Fibroblast of skin of left quadriceps (primary cell): Measurements from ENCODE around the gene TSSK3.
A peak's percentile ranks its signal among the peaks of the same experiment; 100 is the strongest.

Experiments
- DNase-seq, 2 experiments: peaks; one replicate each; pipeline ENCODE4 v3.0.0-alpha.2; 2013; ENCODE audit warnings: low read depth in 2 of 2

TSSK3 gene

DNA sequence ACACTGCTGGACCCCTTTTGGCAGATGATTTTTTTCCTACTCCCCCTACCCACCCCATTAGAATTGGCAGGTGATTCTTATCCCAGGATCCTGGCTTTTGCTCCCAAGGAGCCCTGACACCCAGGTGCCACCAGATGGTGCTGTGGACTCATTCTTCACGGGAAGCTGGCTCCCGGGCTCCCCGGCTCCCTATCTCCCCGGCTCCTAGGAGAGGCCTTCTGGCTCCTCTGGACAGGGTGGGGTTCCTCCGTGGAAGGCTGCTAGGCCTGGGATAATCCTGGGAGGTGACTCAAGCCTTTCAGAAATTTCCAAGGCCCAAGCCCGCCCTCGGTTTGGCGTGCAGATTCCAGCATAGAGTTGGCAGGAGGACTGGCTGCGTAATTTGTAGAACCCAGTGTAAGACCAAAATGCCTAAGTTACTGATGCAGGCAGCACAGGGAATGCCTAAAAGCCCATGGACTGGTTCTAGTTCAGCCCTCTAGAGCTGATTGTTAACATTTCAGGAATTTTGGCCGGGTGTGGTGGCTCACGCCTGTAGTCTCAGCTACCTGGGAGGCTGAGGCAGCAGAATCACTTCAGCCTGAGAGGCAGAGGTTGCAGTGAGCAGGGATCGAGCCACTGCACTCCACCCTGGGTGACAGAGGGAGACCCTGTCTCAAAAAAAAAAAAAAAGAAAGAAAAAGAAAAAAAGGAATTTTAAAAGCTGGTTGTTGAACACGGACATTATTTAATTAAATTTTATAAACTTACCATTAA, 38.7 kb downstream of the TSSK3 start:
- DNase-seq: peak; percentile 69 to 70

DNA sequence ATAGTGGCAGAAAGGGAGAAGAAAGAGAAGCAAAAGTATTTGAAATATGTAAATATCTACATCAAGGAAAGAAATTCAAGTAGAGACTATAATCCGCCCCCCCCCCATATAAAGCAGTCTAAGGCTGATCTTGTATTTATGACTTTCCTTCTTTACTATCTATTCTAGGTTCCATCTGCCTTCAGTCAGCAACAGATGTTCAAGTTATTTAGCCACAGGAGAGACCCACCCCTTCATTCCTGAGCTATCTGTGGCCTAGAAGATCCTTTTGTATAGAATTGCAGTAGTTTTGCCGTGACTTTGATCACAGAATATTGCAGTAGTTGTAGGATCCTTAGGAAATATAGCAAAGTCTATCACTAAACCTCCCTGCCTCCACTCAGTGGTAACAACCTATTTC, 42.6 kb downstream of the TSSK3 start:
- DNase-seq: peak; percentile 34 to 36

DNA sequence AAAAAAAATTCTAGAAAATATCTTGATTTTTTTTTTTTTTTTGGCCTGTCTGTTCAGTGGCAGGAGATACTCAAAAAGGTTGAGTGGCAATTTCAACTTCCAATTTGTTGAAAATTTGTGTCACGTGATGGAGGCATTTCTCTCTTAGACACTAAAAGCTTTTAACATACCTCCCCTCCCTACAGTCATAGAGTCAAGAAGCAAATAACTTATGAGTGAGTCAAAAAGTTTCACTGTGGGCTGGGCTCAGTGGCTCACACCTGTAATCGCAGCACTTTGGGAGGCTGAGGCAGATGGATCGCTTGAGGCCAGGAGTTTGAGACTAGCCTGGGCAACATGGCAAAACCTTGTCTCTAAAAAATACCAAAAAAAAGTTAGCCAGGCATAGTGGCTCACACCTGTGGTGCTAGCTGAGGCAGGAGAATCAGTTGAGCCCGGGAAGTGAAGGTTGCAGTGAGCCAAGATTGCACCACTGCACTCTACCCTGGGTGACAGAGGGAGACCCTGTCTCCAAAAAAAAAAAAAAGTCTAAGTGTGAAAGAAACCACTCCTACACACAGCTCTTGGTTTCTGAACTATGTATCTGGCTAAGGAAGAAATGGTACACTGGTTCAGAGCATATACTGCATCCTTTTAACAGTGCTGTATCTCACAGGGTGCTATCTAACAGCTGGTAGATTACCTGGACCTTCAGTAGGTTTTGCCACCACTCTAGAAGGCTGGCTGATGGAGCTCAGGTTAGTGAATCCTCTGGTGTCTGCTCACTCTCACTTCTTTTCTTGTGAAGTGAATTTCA, 43.5 kb downstream of the TSSK3 start:
- no peak for DNase-seq

DNA sequence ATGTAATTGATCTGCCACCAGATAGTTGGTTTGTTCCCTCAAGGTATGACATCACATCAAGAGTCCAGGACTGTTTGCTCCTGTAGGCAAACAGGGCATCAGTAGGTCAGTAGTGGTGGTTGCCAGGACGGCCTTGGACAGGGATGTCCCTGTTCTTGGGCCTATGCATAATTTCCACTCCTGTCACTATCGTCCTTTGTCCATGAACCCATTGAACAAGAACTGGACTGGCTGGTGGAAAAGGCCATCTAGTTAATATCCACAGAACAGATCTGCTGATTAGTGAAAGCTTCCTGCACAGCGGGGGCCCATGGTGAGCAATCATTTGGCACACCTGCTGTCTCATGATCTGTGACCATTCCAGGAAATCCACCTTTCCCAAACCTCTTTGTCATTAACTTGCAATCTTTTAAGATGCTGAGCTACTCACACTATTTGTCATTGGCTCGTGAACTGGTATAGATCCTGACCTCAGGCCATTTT, 44.3 kb downstream of the TSSK3 start:
- DNase-seq: no peak

DNA sequence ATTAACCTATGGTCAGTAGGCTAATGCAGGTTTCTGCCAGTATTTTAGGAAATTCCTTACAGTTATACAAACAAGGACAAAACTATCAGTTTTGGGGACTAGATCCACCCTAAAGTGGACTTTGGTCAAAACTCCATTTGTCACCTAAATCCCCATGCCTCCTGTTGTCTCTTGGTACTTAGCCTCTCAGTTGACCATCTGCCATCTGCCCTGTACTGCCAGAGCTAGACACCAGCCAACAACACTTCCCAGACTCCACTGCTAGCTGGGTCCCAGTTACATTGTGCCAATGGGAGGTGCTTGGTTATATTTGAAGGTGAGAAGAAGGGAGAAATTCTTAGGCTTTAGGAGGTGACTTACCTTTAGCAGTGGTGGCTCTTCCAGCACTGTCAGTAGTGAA, 48.9 kb downstream of the TSSK3 start:
- no peak for DNase-seq

DNA sequence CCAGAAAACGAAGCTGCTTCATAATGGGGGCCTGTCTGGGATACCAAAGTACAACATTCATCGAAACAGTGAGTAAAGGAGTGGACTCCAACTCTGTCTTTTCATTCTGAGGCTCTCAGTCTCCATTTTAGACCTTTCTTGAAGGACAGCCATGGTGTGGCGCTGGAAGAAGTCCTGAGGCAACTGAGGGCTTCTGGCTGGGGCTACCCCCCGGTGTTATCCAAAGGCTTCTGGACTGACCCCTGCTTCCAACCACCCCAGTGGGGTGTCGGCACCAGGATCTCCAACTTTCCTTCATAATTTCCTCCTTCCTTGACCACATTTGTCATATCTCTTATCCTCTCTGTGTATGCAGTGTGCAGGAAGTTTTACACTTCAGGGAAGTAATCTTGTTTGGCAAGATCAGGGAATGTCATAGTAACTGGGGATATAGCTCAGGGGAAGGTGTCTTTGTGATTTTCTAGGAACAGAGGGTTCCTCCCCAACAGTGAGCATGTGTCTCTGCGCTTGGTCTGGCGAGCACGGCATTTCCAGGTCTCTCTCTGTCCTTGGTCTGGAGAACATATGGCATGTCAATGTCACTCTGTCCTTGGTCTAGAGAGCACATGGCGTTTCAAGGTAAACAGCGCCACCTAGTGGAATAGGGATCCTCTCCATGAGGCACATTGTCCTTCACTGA, 51.3 kb downstream of the TSSK3 start:
- peak in 1 of 2 experiments; percentile 18 for DNase-seq
